Lung microvascular endothelial cell (primary cell): ENCODE data around the gene C13orf46. TPM values are rescaled to one million over a fixed set of nuclear protein-coding genes. Genes with fewer than 3 reads are reported as not detected.
"Not testable (repeated sequence)": the region's sequence is repeated elsewhere in the genome, so short reads cannot be mapped to it uniquely, and the experiment has no call there.

ENCODE experiments used
- DNase-seq, 2 donors: peaks; one replicate each; pipeline versions ENCODE4 v3.0.0 to v3.0.0-alpha.2; 2010; ENCODE audit warnings: low read depth in 2 of 2
- total RNA-seq: library from RNA; depleted of rRNA; stranded (reverse); fragments of >200 nt; gene quantifications from 2 replicates; pipeline ENCODE4 v1.2.1, GENCODE V29; 2014

C13orf46 gene
- total RNA-seq, 1 donor from 2014 or later: 0.20 TPM

- no peak for DNase-seq
These were observed 21.2 kb upstream of the C13orf46 start for GRCh38 chr13:113995051-113995601.

- DNase-seq: no peak
These were observed 18.6 kb upstream of the C13orf46 start for GRCh38 chr13:113992276-113993005.

GRCh38 chr13:113991676-113992179 is 17.9 kb upstream of the C13orf46 start:
- no peak for DNase-seq

GRCh38 chr13:113991191-113991669 is 17.4 kb upstream of the C13orf46 start:
- no peak for DNase-seq

- no peak for DNase-seq
These were observed 16.5 kb upstream of the C13orf46 start for GRCh38 chr13:113990321-113990837.

GRCh38 chr13:113989585-113990300 is 15.9 kb upstream of the C13orf46 start:
- DNase-seq: no peak

GRCh38 chr13:113988859-113989258 is 15.0 kb upstream of the C13orf46 start:
- DNase-seq: not testable (repeated sequence)

- no peak for DNase-seq
These were observed 8.4 kb upstream of the C13orf46 start for GRCh38 chr13:113982296-113982661.

GRCh38 chr13:113981611-113982295 is 7.9 kb upstream of the C13orf46 start:
- no peak for DNase-seq

GRCh38 chr13:113981194-113981605 is 7.3 kb upstream of the C13orf46 start:
- DNase-seq: no peak

GRCh38 chr13:113980489-113981064 is 6.7 kb upstream of the C13orf46 start:
- no peak for DNase-seq

GRCh38 chr13:113979791-113980471 is 6.1 kb upstream of the C13orf46 start:
- no peak for DNase-seq

GRCh38 chr13:113978741-113979481 is 5.0 kb upstream of the C13orf46 start:
- no peak for DNase-seq

- DNase-seq: no peak
These were observed 4.1 kb upstream of the C13orf46 start for GRCh38 chr13:113977976-113978375.

GRCh38 chr13:113976711-113977684 is 3.1 kb upstream of the C13orf46 start:
- DNase-seq: no peak

- DNase-seq: no peak
These were observed 1.5 kb upstream of the C13orf46 start for GRCh38 chr13:113975416-113975815.

GRCh38 chr13:113974304-113975281 is 717 bp upstream of the C13orf46 start:
- no peak for DNase-seq
